ENCODE data around the gene SSBP3. TPM values are rescaled to one million over a fixed set of nuclear protein-coding genes. Genes with fewer than 3 reads are reported as not detected.

The SSBP3 gene
- polyA plus RNA-seq, 1 of the 3 experiments (the other 2 are of a cell fraction): 26.2 TPM

- Histone ChIP-seq H3K9me2 (no peaks in the 10 kb centered on the region), H3K9ac (no peak overlapping the region), H3K4me3 (ENCODE audit: low read depth in 2 of 2, low read length in 1 of 2) (no peak overlapping the region), H4K20me1 (ENCODE audit: insufficient read depth) (peaks cover 10% of the 10 kb centered on the region; the same call in 1 of the 2 replicates), H3K4me2 (no peak overlapping the region), H3F3A (replicated peaks; ENCODE audit: insufficient read depth) (peaks cover 6% of the 10 kb centered on the region), H3K9me3 (no peaks in the 10 kb centered on the region), H3K27ac (ENCODE audit: low read depth in 2 of 2, low read length in 1 of 2) (no peak overlapping the region), H3K4me1 (ENCODE audit: control insufficient read depth in 1 of 2, insufficient read depth in 2 of 2, low read depth in 1 of 2, low read length in 1 of 2) (peaks cover 11 to 54% of the 10 kb centered on the region in 2 experiments), H3K27me3 (ENCODE audit: insufficient read depth) (no peaks in the 10 kb centered on the region), H2AFZ (ENCODE audit: low read depth) (no peak overlapping the region), H3K79me2 (ENCODE audit: insufficient read depth) (peaks cover 31% of the 10 kb centered on the region), H3K36me3 (replicated peaks in 1 of 2; ENCODE audit: control insufficient read depth in 1 of 2, insufficient read depth in 2 of 2, low read length in 1 of 2) (peaks cover 45 to 70% of the 10 kb centered on the region in 2 experiments)
- TF ChIP-seq SMC3 (IDR thresholded peaks at IDR 0.05; ENCODE audit: low read depth, low read length) (no peak), CHD2 (IDR thresholded peaks at IDR 0.05; ENCODE audit: low read length, partially characterized antibody) (no peak), ELF1 (IDR thresholded peaks at IDR 0.05) (no peak), USF2 (IDR thresholded peaks at IDR 0.05; ENCODE audit: borderline replicate concordance, low read depth, low read length) (no peak), NFIC (IDR thresholded peaks at IDR 0.05; ENCODE audit: borderline replicate concordance) (no peak), GATA2 (CRISPR knock-in tag; IDR thresholded peaks at IDR 0.05) (no peak), TEAD4 (IDR thresholded peaks at IDR 0.05; ENCODE audit: borderline replicate concordance, insufficient read depth) (no peak), GABPA (IDR thresholded peaks at IDR 0.05; ENCODE audit: low read depth) (no peak), POLR2AphosphoS5 (IDR thresholded peaks at IDR 0.05; ENCODE audit: low read depth, low read length) (no peak), SIN3A (IDR thresholded peaks at IDR 0.05; ENCODE audit: borderline replicate concordance, low read depth, low read length) (no peak), CTCF (IDR thresholded peaks at IDR 0.05) (no peak)
- POLR2A ChIA-PET: no interaction called here
- CTCF ChIA-PET: interaction anchor here (2.8 kb wide), 1 partner anchor 90 kb away, joined by 6 read pairs; no protein-coding TSS in a partner anchor
- DNase-seq: no peak
- WGBS (ENCODE audit: low lambda C conversion rate): 89% methylated on average over 4 of the region's 4 CpGs
Measured at GRCh38 chr1:54399765-54400164, 6.4 kb downstream of the SSBP3 start.

- Histone ChIP-seq H3K9me3 (no peaks in the 10 kb centered on the region), H3K4me3 (ENCODE audit: low read depth in 2 of 2, low read length in 1 of 2) (no peak overlapping the region), H3K4me1 (ENCODE audit: control insufficient read depth in 1 of 2, insufficient read depth in 2 of 2, low read depth in 1 of 2, low read length in 1 of 2) (peaks cover 6 to 49% of the 10 kb centered on the region in 2 experiments), H3K79me2 (ENCODE audit: insufficient read depth) (peaks cover 24% of the 10 kb centered on the region), H3K27ac (ENCODE audit: low read depth in 2 of 2, low read length in 1 of 2) (no peak overlapping the region; a peak in 1 of 4 replicates), H3K9ac (no peak overlapping the region), H3F3A (replicated peaks; ENCODE audit: insufficient read depth) (peaks cover 6% of the 10 kb centered on the region), H2AFZ (ENCODE audit: low read depth) (no peak overlapping the region), H4K20me1 (ENCODE audit: insufficient read depth) (peaks cover 10% of the 10 kb centered on the region; the same call in 1 of the 2 replicates), H3K4me2 (no peak overlapping the region), H3K9me2 (no peaks in the 10 kb centered on the region), H3K27me3 (ENCODE audit: insufficient read depth) (no peaks in the 10 kb centered on the region), H3K36me3 (replicated peaks in 1 of 2; ENCODE audit: control insufficient read depth in 1 of 2, insufficient read depth in 2 of 2, low read length in 1 of 2) (peaks cover 45 to 70% of the 10 kb centered on the region in 2 experiments)
- DNase-seq: no peak
- TF ChIP-seq JUND (IDR thresholded peaks at IDR 0.05) (no peak), RXRA (IDR thresholded peaks at IDR 0.05; ENCODE audit: borderline replicate concordance, low read depth) (no peak), YY1 (IDR thresholded peaks at IDR 0.05; ENCODE audit: low read depth) (no peak), EZH2phosphoT487 (IDR thresholded peaks at IDR 0.05; ENCODE audit: borderline replicate concordance, low read depth) (no peak)
- ChIA-PET POLR2A (no interaction called here), CTCF (interaction anchor here (2.8 kb wide), 1 partner anchor 90 kb away, joined by 6 read pairs; no protein-coding TSS in a partner anchor)
- 94% methylated on average over 9 of the region's 9 CpGs for WGBS (ENCODE audit: low lambda C conversion rate)
Measured at GRCh38 chr1:54398963-54399528, 7.1 kb downstream of the SSBP3 start.
